Ovary (tissue), 3 donors: ENCODE measurements around the gene ARL6IP5.

ENCODE experiments used
- CTCF ChIP-seq, 3 donors: fragments of 450-650 bp in 2 of 3; fragments of 200-600 bp in 1 of 3; IDR thresholded peaks; one replicate each; pipeline versions ENCODE4 v1.5.1 to v1.8.0; 2016 to 2022; ENCODE audit warnings: antibody characterized with exemption in 3 of 3, mild to moderate bottlenecking in 1 of 3
- POLR2A ChIP-seq: fragments of 450-650 bp; IDR thresholded peaks from one replicate; pipeline ENCODE4 v1.6.1; 2017; ENCODE audit warnings: antibody characterized with exemption, mild to moderate bottlenecking, moderate library complexity
- donor health status: DM: no; HTN: no; CAD: no.

DNA sequence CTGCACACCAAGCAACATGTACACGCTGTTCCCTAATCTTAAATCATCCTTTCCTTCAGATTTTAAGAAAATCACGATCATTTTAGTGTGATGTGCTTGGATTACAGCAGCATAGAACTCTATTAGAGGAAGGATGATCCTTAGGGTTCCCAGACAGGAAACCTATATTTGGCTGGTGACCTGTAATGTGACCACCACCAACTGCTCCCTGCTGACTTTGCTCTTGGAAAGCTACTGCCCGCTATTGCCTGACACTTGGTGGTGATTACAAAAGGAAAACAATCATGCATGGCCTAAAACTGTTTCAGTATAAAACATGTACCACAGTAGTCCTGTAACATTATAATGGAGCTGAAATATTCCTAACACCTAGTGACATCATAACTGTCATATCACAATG lies 64.8 kb downstream of the ARL6IP5 start:
- TF ChIP-seq CTCF (IDR thresholded peaks at IDR 0.05), result no peak
- no peak for TF ChIP-seq POLR2A
